ENCODE results near the gene YY1. TPM values are rescaled to one million over a fixed set of nuclear protein-coding genes. Genes with fewer than 3 reads are reported as not detected.
A peak's percentile ranks its signal among the peaks of the same experiment; 100 is the strongest.

The YY1 gene
- total RNA-seq, 1 experiment from 2014 or later, result 83.1 TPM

- TF ChIP-seq GABPB1 (CRISPR knock-in tag; IDR thresholded peaks at IDR 0.05), result no peak
- TF ChIP-seq USF2 (CRISPR knock-in tag; IDR thresholded peaks at IDR 0.05), result no peak
- TF ChIP-seq JAZF1 (CRISPR knock-in tag; IDR thresholded peaks at IDR 0.05), result no peak
- no peak for TF ChIP-seq JUN (CRISPR knock-in tag; IDR thresholded peaks at IDR 0.05)
- TF ChIP-seq ATF2 (CRISPR knock-in tag; IDR thresholded peaks at IDR 0.05; ENCODE audit: borderline replicate concordance, low read depth), result no peak
- no peak for TF ChIP-seq FOXK1 (CRISPR knock-in tag; IDR thresholded peaks at IDR 0.05)
- no peak for TF ChIP-seq ZNF532 (CRISPR knock-in tag; IDR thresholded peaks at IDR 0.05; ENCODE audit: borderline replicate concordance)
- TF ChIP-seq MAX (CRISPR knock-in tag; IDR thresholded peaks at IDR 0.05), result no peak
- no peak for TF ChIP-seq NFATC4 (CRISPR knock-in tag; IDR thresholded peaks at IDR 0.05)
- TF ChIP-seq ZNF317 (CRISPR knock-in tag; IDR thresholded peaks at IDR 0.05; ENCODE audit: borderline replicate concordance, low read depth), result no peak
- TF ChIP-seq TEAD4 (CRISPR knock-in tag; IDR thresholded peaks at IDR 0.05), result no peak
These were observed 22.7 kb downstream of the YY1 start (continued) for GRCh38 chr14:100261621-100262020.

GRCh38 chr14:100262545-100262944, 23.6 kb downstream of the YY1 start:
- Mint-ChIP-seq H3K4me1 (peaks cover 26% of the 10 kb centered on the region), H3K27ac (peak overlapping the region; percentile 26; the same call in 1 of the 2 replicates), H3K27me3 (ENCODE audit: low read depth) (no peaks in the 10 kb centered on the region), H3K36me3 (peaks cover 31% of the 10 kb centered on the region), H3K9me3 (peaks cover 6% of the 10 kb centered on the region; the same call in 1 of the 2 replicates), H3K4me3 (no peak overlapping the region)
- DNase-seq (ENCODE audit: low spot score) (no peak), ATAC-seq (no peak)
- CTCF ChIA-PET, result interaction anchor here (2.1 kb wide), 1 partner anchor 16 kb away, joined by 16 read pairs; no protein-coding TSS in a partner anchor
- POLR2A ChIA-PET, result no interaction called here
- TF ChIP-seq ZNF423 (CRISPR knock-in tag; IDR thresholded peaks at IDR 0.05), result no peak
- no peak for TF ChIP-seq ZNF671 (CRISPR knock-in tag; IDR thresholded peaks at IDR 0.05)
- TF ChIP-seq ZNF263 (CRISPR knock-in tag; IDR thresholded peaks at IDR 0.05; ENCODE audit: low read depth), result no peak
- no peak for TF ChIP-seq KAT7 (CRISPR knock-in tag; IDR thresholded peaks at IDR 0.05; ENCODE audit: borderline replicate concordance)
- TF ChIP-seq FOXJ3 (CRISPR knock-in tag; IDR thresholded peaks at IDR 0.05; ENCODE audit: borderline replicate concordance), result no peak
- no peak for TF ChIP-seq ZNF532 (CRISPR knock-in tag; IDR thresholded peaks at IDR 0.05; ENCODE audit: borderline replicate concordance)
- TF ChIP-seq ATF1 (CRISPR knock-in tag; IDR thresholded peaks at IDR 0.05), result no peak
- no peak for TF ChIP-seq USF2 (CRISPR knock-in tag; IDR thresholded peaks at IDR 0.05)
